Daoy (cell line): ENCODE measurements around the gene TRRAP. TPM values are rescaled to one million over a fixed set of nuclear protein-coding genes. Genes with fewer than 3 reads are reported as not detected.

Experiments used
- DNase-seq: peaks from one replicate; pipeline ENCODE4 v3.0.0-alpha.2; 2015; ENCODE audit warnings: low read depth
- total RNA-seq: library from RNA; depleted of rRNA; stranded (reverse); fragments of >200 nt; shearing (Covaris generic); gene quantifications from 2 replicates; pipeline ENCODE4 v1.2.3, GENCODE V29; 2014

Gene TRRAP
- total RNA-seq, 1 experiment from 2014 or later: 17.9 TPM

GRCh38 chr7:98949336-98950044 is 71.2 kb downstream of the TRRAP start:
- DNase-seq: no peak

GRCh38 chr7:98955992-98956391 is 77.7 kb downstream of the TRRAP start:
- no peak for DNase-seq

- no peak for DNase-seq
Measured at GRCh38 chr7:98956469-98956868, 78.1 kb downstream of the TRRAP start.

- no peak for DNase-seq
Measured at GRCh38 chr7:98956937-98957336, 78.6 kb downstream of the TRRAP start.

GRCh38 chr7:98957766-98958165 is 79.4 kb downstream of the TRRAP start:
- no peak for DNase-seq

- no peak for DNase-seq
Measured at GRCh38 chr7:98958968-98959367, 80.6 kb downstream of the TRRAP start.

- no peak for DNase-seq
Measured at GRCh38 chr7:98963305-98963704, 85.0 kb downstream of the TRRAP start.

- DNase-seq: no peak
Measured at GRCh38 chr7:98964596-98964995, 86.3 kb downstream of the TRRAP start.

GRCh38 chr7:98968621-98969020 is 90.3 kb downstream of the TRRAP start:
- DNase-seq: no peak

GRCh38 chr7:98969386-98969785 is 91.1 kb downstream of the TRRAP start:
- no peak for DNase-seq

GRCh38 chr7:98970016-98970615 is 91.8 kb downstream of the TRRAP start:
- no peak for DNase-seq

GRCh38 chr7:98970805-98971204 is 92.5 kb downstream of the TRRAP start:
- DNase-seq: no peak

GRCh38 chr7:98974205-98974604 is 95.9 kb downstream of the TRRAP start:
- no peak for DNase-seq

- DNase-seq: no peak
Measured at GRCh38 chr7:98974906-98975816, 96.8 kb downstream of the TRRAP start.

- DNase-seq: no peak
Measured at GRCh38 chr7:98976396-98977185, 98.3 kb downstream of the TRRAP start.

GRCh38 chr7:98978672-98979071 is 100.3 kb downstream of the TRRAP start:
- no peak for DNase-seq

- no peak for DNase-seq
Measured at GRCh38 chr7:98981701-98982100, 103.4 kb downstream of the TRRAP start.

GRCh38 chr7:98982686-98983085 is 104.4 kb downstream of the TRRAP start:
- no peak for DNase-seq

- DNase-seq: no peak
Measured at GRCh38 chr7:98984126-98984525, 105.8 kb downstream of the TRRAP start.

GRCh38 chr7:98985406-98985805 is 107.1 kb downstream of the TRRAP start:
- no peak for DNase-seq

- DNase-seq: no peak
Measured at GRCh38 chr7:98985945-98986344, 107.6 kb downstream of the TRRAP start.

- no peak for DNase-seq
Measured at GRCh38 chr7:98988641-98989040, 110.3 kb downstream of the TRRAP start.
